GM18909 (cell line): ENCODE data around the gene EXD3.
"Not testable (repeated sequence)": the region's sequence is repeated elsewhere in the genome, so short reads cannot be mapped to it uniquely, and the experiment has no call there.

Experiments
- ATAC-seq: cut with Tn5 transposase; IDR thresholded peaks from one replicate; pipeline ENCODE4 v1.9.1; 2021; ENCODE audit warnings: mild to moderate bottlenecking; ENCODE audit not compliant: unreplicated experiment, poor library complexity

EXD3 gene

DNA sequence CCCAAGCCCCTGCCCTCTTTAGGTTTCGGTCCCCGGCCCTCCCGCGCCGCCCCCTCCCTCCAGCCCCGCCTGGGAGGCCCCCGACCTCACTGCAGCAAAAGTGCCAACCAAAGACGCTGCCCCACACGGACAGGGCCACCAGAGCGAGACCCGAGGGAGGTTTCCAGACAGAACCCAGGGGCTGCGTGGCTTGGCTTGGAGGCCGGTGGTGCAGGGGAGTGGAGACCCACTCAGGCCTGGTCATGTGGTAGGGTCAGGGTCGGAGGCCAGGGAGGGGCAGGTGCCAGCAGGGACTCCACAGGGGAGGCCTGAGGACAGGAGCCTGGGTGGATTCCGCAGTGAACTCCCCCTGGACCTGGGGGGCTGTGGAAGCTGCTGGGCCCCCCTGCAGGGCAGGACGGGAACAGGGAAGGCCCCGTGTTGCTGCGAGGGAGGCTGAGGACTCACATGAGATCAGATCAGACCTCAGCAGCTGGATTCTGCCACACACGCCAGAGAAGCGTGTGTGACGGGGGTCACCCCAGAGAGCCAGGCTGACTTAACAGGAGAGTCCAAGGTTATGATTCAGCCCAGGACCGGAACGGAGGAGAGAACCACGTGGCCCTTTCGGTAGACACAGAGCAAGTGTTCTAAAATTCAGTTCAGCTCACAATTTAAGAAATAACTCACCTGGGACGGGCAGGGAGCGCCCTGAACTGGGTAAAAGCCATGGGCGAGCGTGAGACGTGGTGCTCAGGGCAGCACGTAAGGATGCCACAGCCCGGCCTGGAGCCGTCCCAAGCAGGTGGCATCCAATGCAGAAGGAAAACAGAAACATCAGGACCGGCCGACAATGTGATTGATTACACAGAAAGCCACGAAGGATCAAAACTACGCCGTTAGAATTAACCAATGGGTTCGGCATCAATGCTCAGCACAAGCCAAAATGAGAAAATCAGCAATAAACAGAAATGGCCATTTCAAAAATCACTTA is 38.9 kb downstream of the EXD3 start:
- ATAC-seq = no peak

DNA sequence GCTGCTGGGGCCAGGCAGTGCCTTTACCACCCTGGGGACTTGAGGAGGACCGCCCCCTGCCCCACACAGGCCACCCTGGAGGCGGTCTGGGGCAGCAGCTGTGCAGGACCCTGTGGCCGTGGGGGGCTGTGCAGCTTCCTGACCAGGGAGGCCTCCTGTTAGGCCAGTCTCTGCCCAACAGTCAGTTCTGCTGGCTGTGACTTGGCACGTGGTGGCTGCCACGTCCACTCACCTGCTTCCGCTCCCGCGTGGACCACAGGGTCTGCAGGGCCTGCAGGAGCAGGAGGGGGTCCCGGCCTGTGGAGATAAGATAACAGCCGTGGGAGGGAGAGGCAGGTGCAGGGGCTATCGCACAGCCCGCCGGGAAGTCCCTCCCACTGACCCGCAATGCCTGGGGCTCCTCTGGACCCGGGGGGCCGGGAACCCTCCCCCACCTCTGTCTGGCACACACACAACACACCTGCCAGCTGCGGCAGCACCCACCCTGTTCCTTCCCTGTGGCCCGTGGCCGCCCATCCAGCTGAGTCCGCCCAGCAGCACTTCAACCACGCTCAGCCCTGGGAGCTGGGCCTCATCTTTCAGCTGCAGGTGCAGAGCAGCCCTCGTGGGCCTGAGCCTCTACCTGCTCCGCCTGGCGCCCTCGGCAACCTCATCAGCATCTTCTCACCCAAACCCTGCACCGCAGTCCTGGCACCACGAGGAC is 39.7 kb downstream of the EXD3 start:
- no peak for ATAC-seq

DNA sequence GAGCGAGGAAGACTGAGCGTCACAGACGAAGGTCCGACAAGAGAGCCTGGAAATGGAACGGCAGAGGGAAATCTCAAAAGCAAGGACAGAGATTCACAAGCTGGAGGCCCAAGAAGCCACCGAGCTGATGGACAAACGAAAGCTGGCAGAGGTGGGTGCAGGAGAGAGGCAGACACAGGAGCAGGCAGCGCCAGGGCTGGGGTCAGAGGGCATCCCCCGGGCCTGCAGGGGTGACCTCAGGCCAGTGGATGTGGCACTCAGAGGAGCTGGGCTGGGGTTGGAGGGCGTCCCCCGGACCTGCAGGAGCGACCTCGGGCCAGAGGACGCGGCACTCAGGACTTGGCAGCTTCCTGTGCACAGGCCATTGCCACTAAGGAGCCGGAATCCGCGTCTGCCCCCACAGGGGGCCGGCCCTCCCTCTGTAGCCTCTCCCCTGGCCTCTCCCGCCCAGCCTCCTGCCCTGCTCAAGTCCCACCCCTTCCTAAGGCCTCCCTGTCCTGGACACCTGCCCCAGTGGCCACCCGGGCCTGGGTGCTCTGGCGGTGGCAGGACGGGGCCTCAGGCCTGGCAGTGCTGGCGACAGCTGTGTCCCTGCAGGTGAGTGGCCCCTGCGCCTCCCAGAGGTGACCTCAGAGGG is 40.4 kb downstream of the EXD3 start:
- no peak for ATAC-seq

DNA sequence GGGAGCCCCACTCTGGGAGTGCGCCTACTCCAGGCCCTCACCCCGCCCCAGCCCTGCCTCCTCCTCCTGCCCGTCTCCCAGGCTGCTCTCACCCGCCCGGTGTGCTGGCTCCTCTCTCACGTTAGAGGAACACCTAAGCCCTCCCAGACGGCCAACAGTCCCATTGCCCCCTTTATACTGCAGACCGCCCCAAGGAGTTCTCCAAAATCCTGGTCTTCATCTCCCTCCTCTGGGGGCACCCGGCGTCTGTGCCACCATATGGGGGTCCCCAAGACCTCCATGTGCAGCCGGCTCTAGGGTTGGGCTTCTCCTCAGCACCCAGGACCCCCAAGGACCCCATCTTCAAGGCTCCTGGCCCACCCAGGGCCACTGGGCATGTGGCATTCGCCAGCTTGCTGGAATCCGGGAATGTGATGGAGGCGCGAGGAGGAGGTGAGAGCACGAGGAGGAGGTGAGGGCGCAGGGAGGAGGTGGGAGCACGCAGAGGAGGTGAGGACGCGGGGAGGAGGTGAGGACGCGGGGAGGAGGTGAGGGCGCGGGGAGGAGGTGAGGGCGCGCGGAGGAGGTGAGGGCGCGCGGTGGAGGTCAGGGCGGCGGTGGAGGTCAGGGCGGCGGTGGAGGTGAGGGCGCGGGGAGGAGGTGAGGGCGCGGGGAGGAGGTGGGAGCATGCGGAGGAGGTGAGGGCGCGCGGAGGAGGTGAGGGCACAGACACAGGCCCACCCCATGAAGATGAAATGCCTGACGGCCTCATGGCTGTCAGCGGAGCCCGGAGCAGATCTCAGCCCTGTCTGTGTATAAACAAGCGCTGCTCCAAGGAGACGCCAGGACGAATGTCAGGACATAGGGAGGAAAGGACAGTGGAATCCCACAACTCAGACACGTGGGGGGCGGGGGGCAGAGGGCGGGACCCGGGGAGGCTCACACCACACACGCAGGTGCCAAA is 41.2 kb downstream of the EXD3 start:
- ATAC-seq = no peak

DNA sequence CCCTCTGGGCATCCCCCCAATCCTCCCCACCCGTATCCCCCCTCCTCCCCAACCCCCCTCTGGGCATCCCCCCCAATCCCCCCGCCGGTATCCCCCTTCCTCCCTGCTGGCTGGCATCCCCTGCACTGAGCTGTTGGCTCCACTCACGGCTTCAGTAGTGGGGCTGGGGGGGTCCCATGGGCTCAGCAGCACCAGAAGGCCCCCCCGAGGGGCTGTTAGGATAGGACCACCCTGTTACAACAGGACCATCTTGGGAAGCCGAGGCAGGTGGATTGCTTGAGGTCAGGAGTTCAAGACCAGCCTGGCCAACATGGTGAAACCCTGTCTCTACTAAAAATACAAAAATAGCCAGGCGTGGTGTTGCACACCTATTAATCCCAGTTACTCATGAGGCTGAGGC is 42.4 kb downstream of the EXD3 start:
- ATAC-seq = no peak

DNA sequence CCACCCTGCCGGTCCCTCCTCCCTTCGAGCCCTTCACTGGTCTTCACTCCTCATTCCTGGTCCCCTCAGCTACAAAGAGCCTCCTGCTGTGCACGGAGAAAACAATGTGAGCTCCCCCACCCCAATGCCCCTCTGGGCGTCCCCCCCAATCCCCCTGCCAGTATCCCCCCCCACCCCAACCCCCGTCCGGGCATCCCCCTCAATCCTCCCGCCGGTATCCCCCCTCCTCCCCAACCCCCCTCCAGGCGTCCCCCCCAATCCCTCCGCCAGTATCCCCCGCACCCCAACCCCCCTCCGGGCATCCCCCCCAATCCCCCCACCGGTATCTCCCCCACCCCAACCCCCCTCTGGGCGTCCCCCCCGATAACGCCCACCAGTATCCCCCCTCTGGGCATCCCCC is 42.8 kb downstream of the EXD3 start:
- no peak for ATAC-seq

DNA sequence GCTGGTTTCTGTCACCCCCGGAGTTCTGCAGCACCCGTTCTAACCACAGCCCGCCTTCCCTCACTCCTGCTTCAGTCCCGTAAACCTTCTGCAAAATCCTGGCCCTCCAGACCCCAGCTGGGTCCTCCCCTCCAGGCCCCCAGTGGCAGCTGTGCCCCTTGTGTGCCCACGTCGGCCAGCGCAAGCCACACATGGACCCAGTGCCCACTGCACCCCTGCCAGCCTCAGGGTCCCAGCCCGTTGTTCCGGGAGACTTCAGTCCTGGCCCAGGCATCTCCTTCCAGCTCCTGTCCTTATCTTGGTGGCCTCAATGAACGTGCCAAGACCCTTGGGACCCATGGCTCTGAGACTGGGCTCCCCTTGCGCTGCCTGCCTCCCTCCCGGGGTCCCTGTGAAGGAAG is 43.2 kb downstream of the EXD3 start:
- no peak for ATAC-seq

DNA sequence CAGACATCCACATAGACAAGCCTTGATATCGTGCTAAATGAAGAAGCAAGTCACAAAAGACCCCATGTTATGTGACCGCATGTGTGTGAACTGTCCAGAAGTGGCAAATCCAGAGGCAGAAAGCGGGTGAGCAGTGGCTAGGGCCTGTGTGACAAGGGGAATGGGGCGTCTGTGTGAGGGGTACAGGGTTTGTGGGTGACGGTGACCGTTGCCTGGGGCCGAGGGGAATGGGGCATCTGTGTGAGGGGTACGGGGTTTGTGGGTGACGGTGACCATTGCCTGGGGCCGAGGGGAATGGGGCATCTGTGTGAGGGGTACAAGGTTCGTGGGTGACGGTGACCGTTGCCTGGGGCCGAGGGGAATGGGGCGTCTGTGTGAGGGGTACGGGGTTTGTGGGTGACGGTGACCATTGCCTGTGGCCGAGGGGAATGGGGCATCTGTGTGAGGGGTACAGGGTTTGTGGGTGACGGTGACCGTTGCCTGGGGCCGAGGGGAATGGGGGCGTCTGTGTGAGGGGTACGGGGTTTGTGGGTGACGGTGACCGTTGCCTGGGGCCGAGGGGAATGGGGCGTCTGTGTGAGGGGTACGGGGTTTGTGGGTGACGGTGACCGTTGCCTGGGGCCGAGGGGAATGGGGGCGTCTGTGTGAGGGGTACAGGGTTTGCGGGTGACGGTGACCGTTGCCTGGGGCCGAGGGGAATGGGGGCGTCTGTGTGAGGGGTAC is 44.1 kb downstream of the EXD3 start:
- ATAC-seq = not testable (repeated sequence)

DNA sequence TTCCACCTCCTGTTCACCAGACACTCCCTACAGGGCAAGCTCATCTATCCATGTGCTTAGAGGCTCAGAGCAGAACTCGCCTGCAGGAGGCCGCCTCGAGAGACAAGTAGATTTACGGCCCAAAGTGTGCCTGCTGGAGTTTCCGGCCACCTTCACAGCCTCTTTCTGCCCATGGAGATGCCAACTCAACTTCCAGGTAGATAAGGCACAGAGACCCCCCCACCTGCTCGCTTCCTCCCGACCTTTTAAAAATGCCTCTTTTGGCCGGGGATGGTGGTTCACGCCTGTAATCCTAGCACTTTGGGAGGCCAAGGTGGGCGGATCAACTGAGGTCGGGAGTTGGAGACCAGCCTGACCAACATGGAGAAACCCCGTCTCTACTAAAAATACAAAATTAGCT is 46.6 kb downstream of the EXD3 start:
- no peak for ATAC-seq

DNA sequence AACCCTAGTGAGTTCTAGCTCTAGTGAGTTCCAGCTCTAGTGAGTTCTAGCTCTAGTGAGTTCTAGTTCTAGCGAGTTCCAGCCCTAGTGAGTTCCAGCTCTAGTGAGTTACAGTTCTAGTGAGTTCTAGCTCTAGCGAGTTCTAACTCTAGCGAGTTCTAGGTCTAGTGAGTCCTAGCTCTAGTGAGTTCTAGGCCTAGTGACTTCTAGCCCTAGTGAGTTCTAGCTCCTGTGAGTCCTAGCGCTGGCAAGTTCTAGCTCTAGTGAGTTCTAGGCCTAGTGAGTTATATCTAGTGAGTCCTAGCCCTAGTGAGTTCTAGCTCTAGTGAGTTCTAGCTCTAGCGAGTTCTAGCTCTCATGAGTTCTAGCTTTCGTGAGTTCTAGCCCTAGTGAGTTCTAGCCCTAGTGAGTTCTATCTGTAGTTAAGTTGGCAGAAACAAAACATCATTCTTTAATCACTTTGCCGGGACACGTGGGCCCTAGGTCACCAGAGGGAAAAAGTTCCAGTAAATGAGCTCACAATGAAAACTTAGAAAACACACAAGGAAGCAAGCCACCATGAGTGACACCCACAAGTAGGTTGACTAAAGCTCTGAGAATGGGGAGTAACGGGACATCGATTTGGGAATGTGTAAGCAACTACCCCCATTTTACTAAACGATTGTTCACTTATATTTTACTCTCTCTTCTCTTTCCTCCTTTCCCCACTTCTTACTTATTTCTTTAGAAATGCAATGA is 47.5 kb downstream of the EXD3 start:
- no peak for ATAC-seq

DNA sequence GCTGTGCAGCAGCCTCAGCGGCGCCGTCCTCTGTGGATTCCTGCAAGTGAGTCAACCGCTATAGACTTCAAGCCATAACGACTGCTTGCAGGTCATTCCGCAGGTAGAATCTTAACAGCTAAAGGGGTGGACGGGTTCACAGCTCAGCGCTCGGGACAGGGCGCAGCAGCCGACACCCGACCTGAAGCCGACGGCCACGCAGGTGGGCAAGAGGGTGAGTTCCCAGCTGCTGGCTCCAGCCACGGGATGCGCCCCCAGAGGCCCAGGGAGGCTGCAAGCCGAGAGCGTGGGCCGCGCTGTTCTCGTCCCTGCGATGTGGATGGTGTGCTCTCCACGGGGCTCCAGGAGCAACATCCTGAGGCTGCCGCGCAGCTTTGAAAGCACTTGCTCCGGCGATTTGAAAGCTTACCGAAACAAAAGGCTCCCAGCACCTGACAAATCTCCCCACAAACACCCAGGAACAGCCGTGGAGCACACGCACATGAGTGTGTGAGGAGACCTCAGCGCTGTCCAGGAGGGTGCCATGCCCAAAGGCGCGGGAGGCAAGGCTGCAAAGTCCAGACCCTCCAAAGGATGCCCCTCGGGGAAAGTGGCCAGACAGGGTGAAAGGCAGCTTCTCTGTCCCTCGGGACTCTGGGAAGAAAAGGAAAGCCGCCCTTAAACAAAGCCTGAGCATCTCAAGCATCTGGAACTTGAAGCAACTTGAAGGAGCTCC is 48.7 kb downstream of the EXD3 start:
- no peak for ATAC-seq

DNA sequence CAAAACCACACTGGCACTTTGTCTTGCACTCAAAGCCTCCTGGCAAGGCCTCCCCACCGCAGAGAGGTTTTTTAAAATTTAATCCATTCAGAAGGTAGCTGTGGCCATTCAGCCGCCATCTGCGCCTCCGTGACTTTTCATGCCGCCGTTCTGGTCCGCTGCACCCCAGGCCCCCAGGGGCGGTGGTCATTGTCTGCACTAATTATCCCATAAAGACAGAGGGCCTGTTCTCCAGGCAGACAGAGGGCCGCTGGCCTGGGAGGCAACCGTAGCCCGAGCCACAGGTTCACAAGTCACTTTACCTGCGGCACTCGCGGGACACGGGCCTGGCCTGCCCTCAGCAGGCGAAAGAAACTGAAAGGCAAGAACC is 49.4 kb downstream of the EXD3 start:
- no peak for ATAC-seq

DNA sequence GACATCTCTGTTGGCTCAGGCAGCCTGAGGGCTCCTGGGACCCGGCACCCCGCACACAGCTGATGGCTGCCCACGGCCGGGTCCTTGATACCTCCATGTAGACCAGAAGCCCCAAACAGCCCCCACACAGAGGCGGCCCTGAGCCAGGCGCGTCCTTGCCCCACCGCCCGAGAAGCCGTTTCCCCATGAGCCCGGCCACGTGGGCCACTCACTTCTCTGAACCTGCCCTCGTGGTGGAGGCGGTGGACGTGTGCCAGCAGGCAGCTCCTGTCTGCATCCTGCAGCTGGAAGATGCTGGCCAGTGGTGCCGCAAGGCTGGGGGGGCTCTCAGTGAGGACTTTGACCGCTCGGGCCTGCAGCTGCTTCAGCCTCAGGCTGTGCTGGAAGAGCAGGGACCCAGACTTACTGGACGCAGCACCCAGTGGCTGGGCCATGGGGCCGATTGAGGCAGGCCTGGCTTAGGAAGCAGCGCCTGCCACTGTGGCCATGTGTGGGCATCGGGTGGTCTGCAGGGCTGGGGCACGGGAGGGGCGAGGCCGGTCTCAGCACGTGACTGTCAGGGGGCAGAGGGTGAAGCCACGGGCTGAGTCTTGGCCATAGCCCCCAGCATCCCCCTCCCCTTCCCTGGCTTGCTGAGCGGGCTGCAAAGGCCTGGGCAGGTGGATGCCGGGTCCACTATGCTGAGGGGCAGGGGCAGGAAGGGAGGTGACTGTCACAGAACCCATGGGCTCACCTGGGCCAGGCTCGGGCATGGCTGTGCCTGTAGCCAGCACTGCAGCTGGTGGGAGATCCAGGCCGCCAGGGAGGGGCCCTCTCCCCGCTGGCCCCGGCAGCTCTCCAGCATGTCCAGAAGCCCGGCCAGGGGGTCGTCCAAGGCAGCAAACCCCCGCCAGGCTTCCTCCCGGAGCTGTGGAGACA is 50.0 kb downstream of the EXD3 start:
- no peak for ATAC-seq

DNA sequence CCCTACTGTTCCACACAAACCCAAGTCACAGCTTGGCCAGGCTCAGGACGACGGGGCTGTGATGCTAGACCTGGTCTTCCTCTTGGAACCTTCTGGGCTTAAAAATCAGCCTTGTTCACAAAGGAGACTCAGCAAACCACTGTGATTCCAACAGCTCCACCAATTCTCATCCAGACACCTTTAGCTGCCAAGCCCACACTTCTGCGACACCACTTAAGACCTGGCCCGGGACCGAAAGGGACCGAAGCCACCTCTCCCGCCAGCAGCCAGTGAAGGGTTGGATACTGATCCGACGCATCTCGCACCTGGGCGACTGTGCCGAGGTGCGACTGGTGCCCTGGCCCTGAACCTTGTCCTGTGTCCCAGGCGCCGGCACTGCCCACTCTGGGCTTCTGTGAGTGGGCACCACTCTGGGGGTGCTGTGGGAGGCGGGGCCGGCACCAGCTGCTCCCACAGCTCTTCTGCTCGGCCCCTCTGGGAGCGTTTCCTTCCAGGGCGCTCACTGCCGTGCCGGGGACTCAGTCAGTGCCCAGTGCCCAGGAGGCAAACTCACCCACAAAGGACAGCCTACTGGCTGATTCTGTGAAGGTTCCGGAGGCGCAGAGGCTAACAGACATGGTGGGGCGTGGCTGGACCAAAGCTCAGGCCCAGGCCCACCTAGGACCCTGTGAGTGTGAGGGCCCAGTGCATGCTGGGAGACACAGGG is 50.9 kb downstream of the EXD3 start:
- no peak for ATAC-seq

DNA sequence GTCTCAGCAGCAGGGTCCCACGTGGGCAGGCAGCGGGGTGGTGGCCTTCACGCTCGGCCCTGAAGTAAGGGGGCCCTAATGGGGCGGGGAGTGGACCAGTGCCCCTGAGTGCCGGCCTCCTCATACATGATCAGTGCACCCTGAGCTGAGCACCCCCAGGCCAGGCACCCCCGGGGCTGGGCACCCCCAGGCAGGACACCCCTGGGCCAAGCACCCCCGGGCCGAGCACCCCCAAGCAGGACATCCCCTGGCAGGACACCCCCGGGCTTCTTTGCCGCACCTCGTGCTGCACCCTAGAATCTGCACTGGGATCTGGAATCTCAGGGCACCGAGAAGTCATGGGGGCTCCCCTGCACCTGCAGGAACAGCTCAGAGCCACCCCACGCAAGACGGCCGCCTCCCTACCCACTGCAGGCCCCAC is 51.4 kb downstream of the EXD3 start:
- no peak for ATAC-seq

DNA sequence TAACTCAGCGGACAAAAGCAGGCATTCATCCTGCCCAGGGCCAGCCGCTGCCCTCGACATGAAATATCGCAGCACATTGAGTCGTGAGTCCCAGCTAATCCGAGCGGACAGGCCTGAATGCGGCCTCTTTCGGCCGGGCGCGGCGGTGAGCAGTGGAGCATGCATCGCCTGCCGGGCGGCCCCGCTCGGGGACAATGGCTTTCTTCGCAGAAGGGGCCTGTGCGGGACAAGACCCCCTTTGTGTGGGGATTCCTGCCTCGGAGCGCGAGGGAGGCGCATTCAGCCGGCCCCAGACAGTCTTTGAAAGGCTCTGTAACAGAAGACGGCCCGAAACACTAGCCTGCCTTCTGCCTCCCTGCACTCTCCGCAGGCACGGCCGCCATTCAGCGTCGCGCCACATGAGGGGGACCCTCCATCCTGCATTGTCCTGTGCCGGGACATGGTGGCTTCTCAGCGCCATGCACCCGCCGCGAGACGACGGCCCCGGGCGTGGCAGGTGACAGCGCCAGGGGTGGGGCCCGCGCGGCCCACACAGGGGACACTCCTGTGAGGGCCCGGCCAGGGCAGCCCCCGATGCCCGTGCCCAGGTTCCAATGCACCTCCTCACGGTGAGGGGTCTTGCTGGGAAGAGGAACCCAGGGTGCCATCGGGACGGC is 52.0 kb downstream of the EXD3 start:
- ATAC-seq = no peak
